Fibroblast of skin of right quadriceps (primary cell): ENCODE data around the gene P4HA1.
"Not testable (repeated sequence)": the region's sequence is repeated elsewhere in the genome, so short reads cannot be mapped to it uniquely, and the experiment has no call there.

Experiments used
- DNase-seq: peaks from one replicate; pipeline ENCODE4 v3.0.0-alpha.2; 2013

Gene P4HA1

GRCh38 chr10:73039635-73040034 lies 57.0 kb downstream of the P4HA1 start:
- DNase-seq, result peak; percentile 77

- not testable (repeated sequence) for DNase-seq
Observed at GRCh38 chr10:73036285-73036684, 60.4 kb downstream of the P4HA1 start.

- DNase-seq, result no peak
Observed at GRCh38 chr10:73032536-73032935, 64.1 kb downstream of the P4HA1 start.

GRCh38 chr10:73026623-73027022 lies 70.0 kb downstream of the P4HA1 start:
- not testable (repeated sequence) for DNase-seq

GRCh38 chr10:73023455-73024070 lies 73.1 kb downstream of the P4HA1 start:
- DNase-seq, result not testable (repeated sequence)

- DNase-seq, result not testable (repeated sequence)
Observed at GRCh38 chr10:73022961-73023360, 73.7 kb downstream of the P4HA1 start.

- not testable (repeated sequence) for DNase-seq
Observed at GRCh38 chr10:73021538-73022164, 75.0 kb downstream of the P4HA1 start.

- no peak for DNase-seq
Observed at GRCh38 chr10:73021050-73021449, 75.6 kb downstream of the P4HA1 start.

- no peak for DNase-seq
Observed at GRCh38 chr10:73019100-73019499, 77.6 kb downstream of the P4HA1 start.

GRCh38 chr10:73018632-73019031 lies 78.0 kb downstream of the P4HA1 start:
- DNase-seq, result no peak

GRCh38 chr10:73017955-73018480 lies 78.6 kb downstream of the P4HA1 start:
- DNase-seq, result no peak

- no peak for DNase-seq
Observed at GRCh38 chr10:73015779-73016178, 80.9 kb downstream of the P4HA1 start.

- no peak for DNase-seq
Observed at GRCh38 chr10:73003822-73004221, 92.8 kb downstream of the P4HA1 start.

GRCh38 chr10:73000973-73001372 lies 95.7 kb downstream of the P4HA1 start:
- no peak for DNase-seq

GRCh38 chr10:72997099-72997498 lies 99.6 kb downstream of the P4HA1 start:
- DNase-seq, result no peak

GRCh38 chr10:72995459-72995858 lies 101.2 kb downstream of the P4HA1 start:
- not testable (repeated sequence) for DNase-seq

- not testable (repeated sequence) for DNase-seq
Observed at GRCh38 chr10:72989771-72990170, 106.9 kb downstream of the P4HA1 start.

- DNase-seq, result not testable (repeated sequence)
Observed at GRCh38 chr10:72984618-72985017, 112.0 kb downstream of the P4HA1 start.

GRCh38 chr10:72981882-72982529 lies 114.7 kb downstream of the P4HA1 start:
- DNase-seq, result no peak

GRCh38 chr10:72981028-72981881 lies 115.4 kb downstream of the P4HA1 start:
- DNase-seq, result no peak

GRCh38 chr10:72980348-72980747 lies 116.3 kb downstream of the P4HA1 start:
- DNase-seq, result no peak

GRCh38 chr10:72979709-72980108 lies 117.0 kb downstream of the P4HA1 start:
- DNase-seq, result no peak

GRCh38 chr10:72976886-72977285 lies 119.8 kb downstream of the P4HA1 start:
- no peak for DNase-seq
